RWPE2 (cell line): ENCODE data around the gene PAPPA2.
"Not testable (repeated sequence)": the region's sequence is repeated elsewhere in the genome, so short reads cannot be mapped to it uniquely, and the experiment has no call there.

Source experiments
- ATAC-seq: fragments of 200-7000 bp; cut with Tn5 transposase; 3 replicates; pipeline ENCODE4 v1.9.1; 2021; ENCODE audit warnings: low read depth
- DNase-seq: peaks from one replicate; pipeline ENCODE4 v3.0.0-alpha.2; 2020; ENCODE audit warnings: low spot score
- H3K27ac ChIP-seq: fragments of 450-650 bp; 2 replicates; pipeline ENCODE4 v1.5.1; 2017; ENCODE audit warnings: mild to moderate bottlenecking; ENCODE audit not compliant: poor library complexity, severe bottlenecking
- H3K27me3 ChIP-seq: fragments of 250-450 bp; sonication (Bioruptor Pico); 2 replicates; pipeline ENCODE4 v1.5.1; 2021; ENCODE audit warnings: mild to moderate bottlenecking, moderate library complexity; ENCODE audit not compliant: insufficient read depth, poor library complexity, severe bottlenecking
- H3K36me3 ChIP-seq: fragments of 250-450 bp; sonication (Bioruptor Pico); 2 replicates; pipeline ENCODE4 v1.5.1; 2020; ENCODE audit warnings: low read depth, mild to moderate bottlenecking, moderate library complexity
- H3K4me1 ChIP-seq: fragments of 250-450 bp; sonication (Bioruptor Pico); 2 replicates; pipeline ENCODE4 v1.5.1; 2021; ENCODE audit warnings: mild to moderate bottlenecking, moderate library complexity; ENCODE audit not compliant: insufficient read depth, poor library complexity, severe bottlenecking
- H3K4me3 ChIP-seq: fragments of 250-450 bp; sonication (Bioruptor Pico); 2 replicates; pipeline ENCODE4 v1.5.1; 2021; ENCODE audit warnings: mild to moderate bottlenecking, moderate library complexity; ENCODE audit not compliant: severe bottlenecking
- H3K9me3 ChIP-seq: fragments of 250-450 bp; sonication (Bioruptor Pico); 2 replicates; pipeline ENCODE4 v1.5.1; 2021; ENCODE audit warnings: mild to moderate bottlenecking, moderate library complexity; ENCODE audit not compliant: severe bottlenecking
- TF ChIP-seq, protein P1 (sequence below): fragments of 450-650 bp; IDR thresholded peaks from one replicate; pipeline ENCODE4 v1.5.1; 2017; ENCODE audit warnings: mild to moderate bottlenecking, moderate library complexity; ENCODE audit not compliant: poor library complexity, severe bottlenecking

PAPPA2 gene

DNA sequence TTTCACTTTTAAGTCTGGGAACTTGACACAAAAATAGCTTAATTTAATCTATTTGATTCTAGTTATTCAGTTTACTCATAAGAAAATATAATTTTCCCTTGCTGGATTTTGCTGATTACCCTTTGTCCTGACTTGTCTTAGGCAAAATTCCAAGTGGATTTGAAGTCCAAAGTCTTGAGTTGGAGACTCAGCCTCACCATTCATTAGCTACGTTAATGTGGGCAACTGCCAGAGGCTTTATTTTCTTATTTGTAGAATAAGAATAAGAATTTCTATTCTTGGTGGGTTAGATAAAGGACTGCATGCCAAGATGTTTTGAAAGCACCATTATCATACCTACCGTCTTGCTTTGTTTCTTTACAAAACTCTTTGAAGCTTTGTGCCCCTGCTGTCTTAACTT lies 22.8 kb upstream of the PAPPA2 start:
- no peak for ATAC-seq
- Histone ChIP-seq H3K9me3 (no peaks in the 10 kb centered on the region), H3K27me3 (no peaks in the 10 kb centered on the region), H3K36me3 (no peaks in the 10 kb centered on the region), H3K4me1 (no peaks in the 10 kb centered on the region), H3K27ac (no peak overlapping the region), H3K4me3 (no peak overlapping the region)
- TF ChIP-seq, protein P1, sequence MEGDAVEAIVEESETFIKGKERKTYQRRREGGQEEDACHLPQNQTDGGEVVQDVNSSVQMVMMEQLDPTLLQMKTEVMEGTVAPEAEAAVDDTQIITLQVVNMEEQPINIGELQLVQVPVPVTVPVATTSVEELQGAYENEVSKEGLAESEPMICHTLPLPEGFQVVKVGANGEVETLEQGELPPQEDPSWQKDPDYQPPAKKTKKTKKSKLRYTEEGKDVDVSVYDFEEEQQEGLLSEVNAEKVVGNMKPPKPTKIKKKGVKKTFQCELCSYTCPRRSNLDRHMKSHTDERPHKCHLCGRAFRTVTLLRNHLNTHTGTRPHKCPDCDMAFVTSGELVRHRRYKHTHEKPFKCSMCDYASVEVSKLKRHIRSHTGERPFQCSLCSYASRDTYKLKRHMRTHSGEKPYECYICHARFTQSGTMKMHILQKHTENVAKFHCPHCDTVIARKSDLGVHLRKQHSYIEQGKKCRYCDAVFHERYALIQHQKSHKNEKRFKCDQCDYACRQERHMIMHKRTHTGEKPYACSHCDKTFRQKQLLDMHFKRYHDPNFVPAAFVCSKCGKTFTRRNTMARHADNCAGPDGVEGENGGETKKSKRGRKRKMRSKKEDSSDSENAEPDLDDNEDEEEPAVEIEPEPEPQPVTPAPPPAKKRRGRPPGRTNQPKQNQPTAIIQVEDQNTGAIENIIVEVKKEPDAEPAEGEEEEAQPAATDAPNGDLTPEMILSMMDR = no peak
- DNase-seq = no peak

DNA sequence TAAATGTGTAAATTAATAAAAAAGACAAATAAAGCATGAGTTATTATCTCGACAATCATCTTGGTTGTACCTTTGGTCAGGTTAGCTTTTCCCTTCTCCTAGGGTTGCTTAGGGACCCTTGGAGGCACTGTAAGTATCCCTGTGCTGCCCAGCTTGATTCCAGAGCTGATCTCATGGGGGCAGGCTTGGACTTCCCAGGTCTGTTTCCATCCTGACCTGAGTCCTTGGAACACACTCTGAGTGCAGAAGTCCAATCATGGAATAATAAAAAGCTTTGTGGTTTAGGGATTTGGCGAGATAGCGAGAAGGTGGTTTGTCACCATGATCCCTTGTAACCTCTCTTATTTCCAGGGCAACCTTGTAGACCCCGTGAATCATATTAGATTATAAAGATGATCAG lies 18.7 kb upstream of the PAPPA2 start:
- TF ChIP-seq, protein P1 = no peak
- H3K27me3 ChIP-seq = no peaks in the 10 kb centered on the region
- no peak for DNase-seq
- H3K4me3 ChIP-seq = no peak overlapping the region
- no peaks in the 10 kb centered on the region for H3K4me1 ChIP-seq
- no peaks in the 10 kb centered on the region for H3K9me3 ChIP-seq
- H3K36me3 ChIP-seq = no peaks in the 10 kb centered on the region
- H3K27ac ChIP-seq = no peak overlapping the region
- no peak for ATAC-seq

DNA sequence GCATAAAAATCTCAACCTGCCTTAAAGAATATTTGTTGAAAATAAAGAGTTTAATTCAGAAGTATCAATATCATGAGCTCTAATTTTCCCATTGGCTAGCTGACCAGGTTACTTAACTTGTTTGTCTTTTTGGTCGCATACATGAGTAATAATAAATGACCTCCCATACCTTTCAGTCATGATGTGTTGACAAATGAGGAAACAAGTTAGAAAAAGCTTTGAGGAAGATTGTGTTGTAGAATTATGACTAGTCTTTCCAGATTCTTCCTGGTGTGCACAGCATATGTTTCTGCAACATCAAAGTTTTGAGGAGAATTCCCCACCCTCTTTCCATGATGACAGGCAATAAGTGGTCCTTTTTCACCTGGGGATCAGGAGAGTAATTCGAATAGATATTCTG lies 17.6 kb upstream of the PAPPA2 start:
- H3K4me3 ChIP-seq = no peak overlapping the region
- ATAC-seq = no peak
- TF ChIP-seq, protein P1 = no peak

DNA sequence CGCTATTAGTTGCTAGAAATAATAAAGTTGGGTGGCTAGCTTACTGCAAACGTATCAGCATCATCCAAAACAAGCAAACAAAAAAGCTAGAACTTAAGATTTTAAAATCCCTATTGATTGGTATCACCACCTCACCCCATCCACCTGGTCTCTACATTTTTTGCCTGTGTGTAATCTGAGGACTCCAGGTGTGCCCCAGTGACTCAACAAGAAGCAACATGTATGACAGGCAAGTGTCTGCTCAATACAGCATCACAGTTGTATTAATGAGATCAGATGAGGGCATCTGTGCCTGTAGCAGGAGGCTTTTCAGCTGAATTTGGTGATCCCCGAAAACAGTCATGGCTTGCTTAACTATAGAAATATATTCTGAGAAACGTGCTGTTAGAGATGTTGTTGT lies 14.6 kb upstream of the PAPPA2 start:
- ATAC-seq (peak; percentile 81), DNase-seq (no peak)
- Histone ChIP-seq H3K36me3 (no peaks in the 10 kb centered on the region), H3K27ac (no peak overlapping the region), H3K4me1 (no peaks in the 10 kb centered on the region), H3K9me3 (no peaks in the 10 kb centered on the region), H3K4me3 (no peak overlapping the region), H3K27me3 (no peaks in the 10 kb centered on the region)
- TF ChIP-seq, protein P1 = no peak

More for the DNA sequence above, 17.6 kb upstream of the PAPPA2 start:
- H3K9me3 ChIP-seq = no peaks in the 10 kb centered on the region
- no peaks in the 10 kb centered on the region for H3K4me1 ChIP-seq
- no peak for DNase-seq
- no peaks in the 10 kb centered on the region for H3K36me3 ChIP-seq
- H3K27ac ChIP-seq = no peak overlapping the region
- no peaks in the 10 kb centered on the region for H3K27me3 ChIP-seq

DNA sequence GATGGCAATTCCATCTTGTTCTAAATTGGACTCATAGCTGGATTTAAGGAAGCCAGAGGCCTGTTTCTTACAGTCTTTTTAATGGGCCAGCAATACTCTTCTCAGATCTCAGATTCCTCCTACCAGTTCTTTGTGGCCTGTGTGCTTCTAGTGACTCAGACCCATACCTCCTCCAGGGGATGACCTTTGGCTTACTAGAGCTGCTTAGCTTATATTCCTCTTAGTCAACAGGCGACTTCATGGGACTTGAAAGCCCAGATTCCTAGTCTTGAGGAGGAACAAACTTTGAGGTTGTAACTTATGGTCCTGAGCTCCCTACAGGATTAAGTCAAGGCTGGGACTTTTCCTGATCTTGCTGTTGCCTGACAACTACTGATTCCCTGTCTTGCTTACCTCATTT lies 12.4 kb upstream of the PAPPA2 start:
- peak; percentile 42; the same call in 2 of the 3 replicates for ATAC-seq
- Histone ChIP-seq H3K4me1 (no peaks in the 10 kb centered on the region), H3K27ac (no peak overlapping the region), H3K9me3 (no peaks in the 10 kb centered on the region), H3K27me3 (no peaks in the 10 kb centered on the region), H3K36me3 (no peaks in the 10 kb centered on the region), H3K4me3 (no peak overlapping the region)
- no peak for DNase-seq
- TF ChIP-seq, protein P1 = no peak

DNA sequence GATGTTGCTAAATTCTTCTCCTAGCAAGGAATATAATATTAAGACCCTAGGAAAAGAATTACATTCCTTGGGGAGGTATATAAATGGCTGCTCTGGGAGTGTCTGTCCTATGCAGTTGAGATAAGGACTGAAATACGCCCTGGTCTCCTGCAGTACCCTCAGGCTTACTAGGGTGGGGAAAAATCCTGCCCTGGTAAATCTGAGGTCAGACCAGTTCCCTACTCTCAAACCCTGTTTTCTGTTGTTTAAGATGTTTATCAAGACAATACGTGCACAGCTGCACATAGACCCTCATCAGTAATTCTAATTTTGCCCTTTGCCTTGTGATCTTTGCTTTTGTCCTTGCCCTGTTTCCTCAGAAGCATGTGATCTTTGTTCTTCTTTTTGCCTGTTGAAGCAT lies 11.2 kb upstream of the PAPPA2 start:
- not testable (repeated sequence) for DNase-seq, H3K4me3 ChIP-seq, ATAC-seq, H3K9me3 ChIP-seq, H3K4me1 ChIP-seq, H3K27me3 ChIP-seq, H3K36me3 ChIP-seq, H3K27ac ChIP-seq
